ENCODE results near the gene ZNF79. TPM values are rescaled to one million over a fixed set of nuclear protein-coding genes. Genes with fewer than 3 reads are reported as not detected.

The ZNF79 gene
- total and polyA plus RNA-seq, 9 of the 15 experiments (the other 6 are each of a cell fraction or from before 2014, with no cell fraction given), result 0.62 to 7.0 (median 4.1) TPM

GRCh38 chr9:127388037-127388855 lies 35.9 kb upstream of the ZNF79 start:
- no peak for FAIRE-seq
- Histone ChIP-seq H3K9me1 (ENCODE audit: control insufficient read depth, insufficient read depth, low read length) (no peaks in the 10 kb centered on the region), H3K27ac (ENCODE audit: extremely low read depth, low read depth, low read length) (no peak overlapping the region), H3K9me3 (replicated peaks; ENCODE audit: control insufficient read depth, insufficient read depth, low read depth, low read length) (no peaks in the 10 kb centered on the region), H3K9ac (ENCODE audit: insufficient read depth in 1 of 2, low read depth in 2 of 2, low read length in 2 of 2) (no peak overlapping the region), H4K20me1 (replicated peaks; ENCODE audit: control insufficient read depth, insufficient read depth, low read length) (peaks cover 4% of the 10 kb centered on the region; the same call in 1 of the 2 replicates), H3K79me2 (ENCODE audit: control insufficient read depth, insufficient read depth, low read length) (no peaks in the 10 kb centered on the region), H3K4me3 (no peak overlapping the region), H3K4me1 (replicated peaks in 1 of 2; ENCODE audit: control insufficient read depth in 2 of 2, insufficient read depth in 2 of 2, low read length in 2 of 2) (peaks cover 0 to 4% of the 10 kb centered on the region in 2 experiments; a peak in 1 of 5 replicates), H3K36me3 (ENCODE audit: control insufficient read depth, insufficient read depth, low read length) (no peaks in the 10 kb centered on the region), H3K4me2 (ENCODE audit: insufficient read depth, low read length) (no peak overlapping the region), H3K27me3 (ENCODE audit: control insufficient read depth in 2 of 2, insufficient read depth in 2 of 2, low read length in 2 of 2) (peaks cover 27 to 33% of the 10 kb centered on the region in 2 experiments; a peak in 4 of 5 replicates), H2AFZ (ENCODE audit: low read depth, low read length) (no peak overlapping the region)
- DNase-seq (ENCODE audit: extremely low read depth in 1 of 4, low spot score in 3 of 4), result peak in 1 of 4 experiments; percentile 18
- ATAC-seq, result peak; percentile 83
- in situ Hi-C loops (cut with MboI) (no loop called here), intact Hi-C loops (cut with micrococcal nuclease) (no loop called here)
- ChIA-PET POLR2A (interaction anchor here (0.6 kb wide), 1 partner anchor 182 kb away, joined by 3 read pairs; no protein-coding TSS in a partner anchor), CTCF (ENCODE audit: low intra/inter-chr PET ratio) (interaction anchor here (0.7 kb wide), 1 partner anchor 539 kb away, joined by 5 read pairs; no protein-coding TSS in a partner anchor)
- WGBS (ENCODE audit: insufficient coverage, low coverage, missing lambda C conversion rate), result 3% methylated on average over 10 of the region's 10 CpGs
- BruUV-seq (replicated peaks), result no TSS peak
- no peak for TF ChIP-seq KAT2B (IDR thresholded peaks at IDR 0.05; ENCODE audit: low read depth, low read length)
- TF ChIP-seq CBX8 (IDR thresholded peaks at IDR 0.05; ENCODE audit: borderline replicate concordance, extremely low read depth, low read depth, low read length, poor library complexity, severe bottlenecking), result no peak
- TF ChIP-seq SFPQ (IDR thresholded peaks at IDR 0.05; ENCODE audit: low read depth, low read length), result no peak
- TF ChIP-seq CBFB (CRISPR knock-in tag; IDR thresholded peaks at IDR 0.05), result no peak
- TF ChIP-seq SMARCB1 (IDR thresholded peaks at IDR 0.05; ENCODE audit: insufficient read length, low read depth), result no peak
- TF ChIP-seq POLR3A (IDR thresholded peaks at IDR 0.05; ENCODE audit: borderline replicate concordance, extremely low read depth, insufficient read depth, insufficient read length), result no peak
- no peak for TF ChIP-seq HDAC3 (IDR thresholded peaks at IDR 0.05; ENCODE audit: borderline replicate concordance, partially characterized antibody)
- TF ChIP-seq HES1 (IDR thresholded peaks at IDR 0.05; ENCODE audit: low read depth), result peak; percentile 94
- TF ChIP-seq ZNF77 (CRISPR knock-in tag; IDR thresholded peaks at IDR 0.05), result no peak
- TF ChIP-seq RAD51 (IDR thresholded peaks at IDR 0.05; ENCODE audit: borderline replicate concordance, low read depth), result no peak
- TF ChIP-seq, protein P1, sequence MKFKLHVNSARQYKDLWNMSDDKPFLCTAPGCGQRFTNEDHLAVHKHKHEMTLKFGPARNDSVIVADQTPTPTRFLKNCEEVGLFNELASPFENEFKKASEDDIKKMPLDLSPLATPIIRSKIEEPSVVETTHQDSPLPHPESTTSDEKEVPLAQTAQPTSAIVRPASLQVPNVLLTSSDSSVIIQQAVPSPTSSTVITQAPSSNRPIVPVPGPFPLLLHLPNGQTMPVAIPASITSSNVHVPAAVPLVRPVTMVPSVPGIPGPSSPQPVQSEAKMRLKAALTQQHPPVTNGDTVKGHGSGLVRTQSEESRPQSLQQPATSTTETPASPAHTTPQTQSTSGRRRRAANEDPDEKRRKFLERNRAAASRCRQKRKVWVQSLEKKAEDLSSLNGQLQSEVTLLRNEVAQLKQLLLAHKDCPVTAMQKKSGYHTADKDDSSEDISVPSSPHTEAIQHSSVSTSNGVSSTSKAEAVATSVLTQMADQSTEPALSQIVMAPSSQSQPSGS (CRISPR knock-in tag; IDR thresholded peaks at IDR 0.05), result no peak
- no peak for TF ChIP-seq HNRNPK (IDR thresholded peaks at IDR 0.05; ENCODE audit: low read depth, low read length, poor library complexity, severe bottlenecking)
- TF ChIP-seq ZNF23 (CRISPR knock-in tag; IDR thresholded peaks at IDR 0.05), result no peak
- TF ChIP-seq, protein P2, sequence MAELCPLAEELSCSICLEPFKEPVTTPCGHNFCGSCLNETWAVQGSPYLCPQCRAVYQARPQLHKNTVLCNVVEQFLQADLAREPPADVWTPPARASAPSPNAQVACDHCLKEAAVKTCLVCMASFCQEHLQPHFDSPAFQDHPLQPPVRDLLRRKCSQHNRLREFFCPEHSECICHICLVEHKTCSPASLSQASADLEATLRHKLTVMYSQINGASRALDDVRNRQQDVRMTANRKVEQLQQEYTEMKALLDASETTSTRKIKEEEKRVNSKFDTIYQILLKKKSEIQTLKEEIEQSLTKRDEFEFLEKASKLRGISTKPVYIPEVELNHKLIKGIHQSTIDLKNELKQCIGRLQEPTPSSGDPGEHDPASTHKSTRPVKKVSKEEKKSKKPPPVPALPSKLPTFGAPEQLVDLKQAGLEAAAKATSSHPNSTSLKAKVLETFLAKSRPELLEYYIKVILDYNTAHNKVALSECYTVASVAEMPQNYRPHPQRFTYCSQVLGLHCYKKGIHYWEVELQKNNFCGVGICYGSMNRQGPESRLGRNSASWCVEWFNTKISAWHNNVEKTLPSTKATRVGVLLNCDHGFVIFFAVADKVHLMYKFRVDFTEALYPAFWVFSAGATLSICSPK (IDR thresholded peaks at IDR 0.05; ENCODE audit: borderline replicate concordance), result no peak
